ENCODE results near the gene KCNT1.

KCNT1 gene

GRCh38 chr9:135825435-135826187 is 123.6 kb downstream of the KCNT1 start:
- DNase-seq = no peak

GRCh38 chr9:135826188-135826545 is 124.2 kb downstream of the KCNT1 start:
- no peak for DNase-seq

- no peak for DNase-seq
Observed at GRCh38 chr9:135827301-135827700, 125.3 kb downstream of the KCNT1 start.

- DNase-seq = no peak
Observed at GRCh38 chr9:135827866-135828580, 126.0 kb downstream of the KCNT1 start.

- no peak for DNase-seq
Observed at GRCh38 chr9:135828656-135829055, 126.7 kb downstream of the KCNT1 start.

- no peak for DNase-seq
Observed at GRCh38 chr9:135830496-135830895, 128.5 kb downstream of the KCNT1 start.

- no peak for DNase-seq
Observed at GRCh38 chr9:135833864-135834263, 131.9 kb downstream of the KCNT1 start.

- no peak for DNase-seq
Observed at GRCh38 chr9:135835131-135835530, 133.1 kb downstream of the KCNT1 start.

GRCh38 chr9:135839516-135839915 is 137.5 kb downstream of the KCNT1 start:
- DNase-seq = no peak

GRCh38 chr9:135840107-135840506 is 138.1 kb downstream of the KCNT1 start:
- DNase-seq = no peak

- no peak for DNase-seq
Observed at GRCh38 chr9:135840539-135840938, 138.6 kb downstream of the KCNT1 start.

All from AML-193 (cell line).